ENCODE data around the gene LAP3.

GRCh38 chr4:17587094-17587822, 10.3 kb downstream of the LAP3 start:
- TF ChIP-seq, protein P1, sequence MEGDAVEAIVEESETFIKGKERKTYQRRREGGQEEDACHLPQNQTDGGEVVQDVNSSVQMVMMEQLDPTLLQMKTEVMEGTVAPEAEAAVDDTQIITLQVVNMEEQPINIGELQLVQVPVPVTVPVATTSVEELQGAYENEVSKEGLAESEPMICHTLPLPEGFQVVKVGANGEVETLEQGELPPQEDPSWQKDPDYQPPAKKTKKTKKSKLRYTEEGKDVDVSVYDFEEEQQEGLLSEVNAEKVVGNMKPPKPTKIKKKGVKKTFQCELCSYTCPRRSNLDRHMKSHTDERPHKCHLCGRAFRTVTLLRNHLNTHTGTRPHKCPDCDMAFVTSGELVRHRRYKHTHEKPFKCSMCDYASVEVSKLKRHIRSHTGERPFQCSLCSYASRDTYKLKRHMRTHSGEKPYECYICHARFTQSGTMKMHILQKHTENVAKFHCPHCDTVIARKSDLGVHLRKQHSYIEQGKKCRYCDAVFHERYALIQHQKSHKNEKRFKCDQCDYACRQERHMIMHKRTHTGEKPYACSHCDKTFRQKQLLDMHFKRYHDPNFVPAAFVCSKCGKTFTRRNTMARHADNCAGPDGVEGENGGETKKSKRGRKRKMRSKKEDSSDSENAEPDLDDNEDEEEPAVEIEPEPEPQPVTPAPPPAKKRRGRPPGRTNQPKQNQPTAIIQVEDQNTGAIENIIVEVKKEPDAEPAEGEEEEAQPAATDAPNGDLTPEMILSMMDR (IDR thresholded peaks at IDR 0.05; ENCODE audit: insufficient read depth, low read length, poor library complexity, severe bottlenecking), result no peak
- no peak for TF ChIP-seq EZH2phosphoT487 (conservative IDR thresholded peaks at IDR 0.05; ENCODE audit: low read length)
